Umbilical cord (tissue), 2 donors: ENCODE measurements around the gene CSNK1A1. TPM values are rescaled to one million over a fixed set of nuclear protein-coding genes. Genes with fewer than 3 reads are reported as not detected.
"Not testable (repeated sequence)": the region's sequence is repeated elsewhere in the genome, so short reads cannot be mapped to it uniquely, and the experiment has no call there.

Source experiments
- DNase-seq: peaks from one replicate; pipeline ENCODE4 v3.0.0-alpha.2; 2015; ENCODE audit warnings: low spot score
- total RNA-seq: library from RNA; depleted of rRNA; stranded (reverse); fragments of >200 nt; gene quantifications from one replicate; pipeline ENCODE4 v1.2.3, GENCODE V29; 2014; ENCODE audit warnings: low replicate concordance; ENCODE audit not compliant: insufficient read depth

Gene CSNK1A1
- total RNA-seq, 1 donor from 2014 or later: 248 TPM

- peak; percentile 70 for DNase-seq
These were observed 94.4 kb downstream of the CSNK1A1 start for GRCh38 chr5:149456597-149457392.

GRCh38 chr5:149455889-149456409, 95.3 kb downstream of the CSNK1A1 start:
- peak; percentile 66 for DNase-seq

GRCh38 chr5:149453618-149454415, 97.4 kb downstream of the CSNK1A1 start:
- no peak for DNase-seq

GRCh38 chr5:149452665-149453617, 98.3 kb downstream of the CSNK1A1 start:
- DNase-seq: peak; percentile 83

- peak; percentile 90 for DNase-seq
These were observed 99.1 kb downstream of the CSNK1A1 start for GRCh38 chr5:149452007-149452664.

GRCh38 chr5:149450199-149450598, 101.0 kb downstream of the CSNK1A1 start:
- peak; percentile 61 for DNase-seq

- DNase-seq: no peak
These were observed 102.2 kb downstream of the CSNK1A1 start for GRCh38 chr5:149448831-149449714.

- no peak for DNase-seq
These were observed 102.8 kb downstream of the CSNK1A1 start for GRCh38 chr5:149448431-149448830.

GRCh38 chr5:149447373-149448367, 103.6 kb downstream of the CSNK1A1 start:
- DNase-seq: no peak

- not testable (repeated sequence) for DNase-seq
These were observed 104.4 kb downstream of the CSNK1A1 start for GRCh38 chr5:149446794-149447193.

- peak; percentile 85 for DNase-seq
These were observed 105.4 kb downstream of the CSNK1A1 start for GRCh38 chr5:149445739-149446369.

GRCh38 chr5:149445343-149445738, 105.9 kb downstream of the CSNK1A1 start:
- DNase-seq: no peak

- DNase-seq: not testable (repeated sequence)
These were observed 106.8 kb downstream of the CSNK1A1 start for GRCh38 chr5:149444430-149444829.

- DNase-seq: no peak
These were observed 108.0 kb downstream of the CSNK1A1 start for GRCh38 chr5:149443210-149443609.

GRCh38 chr5:149442563-149443182, 108.6 kb downstream of the CSNK1A1 start:
- peak; percentile 80 for DNase-seq
